Endothelial cell of hepatic sinusoid (primary cell): ENCODE measurements around the gene ABCA9.
"Not testable (repeated sequence)": the region's sequence is repeated elsewhere in the genome, so short reads cannot be mapped to it uniquely, and the experiment has no call there.

Source experiments
- in situ Hi-C: cut with HindIII; loops from 2 replicates; pipeline ENCODE4 v1.10.0; 2017; ENCODE audit warnings: low sequenced_read_pairs

ABCA9 gene

DNA sequence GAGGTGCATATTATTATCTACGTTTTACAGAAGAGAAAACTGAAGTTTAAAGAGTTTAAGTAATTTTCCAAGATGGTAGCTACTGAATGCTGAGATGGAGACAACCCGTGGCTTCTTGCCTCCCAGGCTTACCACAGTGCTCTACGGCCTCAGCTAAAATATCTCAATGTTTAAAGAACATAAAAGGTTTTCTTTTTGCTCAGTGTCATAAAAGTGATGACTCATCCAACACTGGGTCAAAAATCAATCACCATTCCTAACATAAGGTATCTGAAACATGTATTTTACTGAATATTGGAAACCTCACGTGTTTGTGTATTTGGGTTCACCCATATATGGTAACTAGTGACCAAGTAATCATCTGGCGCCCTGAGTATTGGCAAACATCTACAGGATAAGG, 18.4 kb downstream of the ABCA9 start:
- in situ Hi-C loops: no loop called here

DNA sequence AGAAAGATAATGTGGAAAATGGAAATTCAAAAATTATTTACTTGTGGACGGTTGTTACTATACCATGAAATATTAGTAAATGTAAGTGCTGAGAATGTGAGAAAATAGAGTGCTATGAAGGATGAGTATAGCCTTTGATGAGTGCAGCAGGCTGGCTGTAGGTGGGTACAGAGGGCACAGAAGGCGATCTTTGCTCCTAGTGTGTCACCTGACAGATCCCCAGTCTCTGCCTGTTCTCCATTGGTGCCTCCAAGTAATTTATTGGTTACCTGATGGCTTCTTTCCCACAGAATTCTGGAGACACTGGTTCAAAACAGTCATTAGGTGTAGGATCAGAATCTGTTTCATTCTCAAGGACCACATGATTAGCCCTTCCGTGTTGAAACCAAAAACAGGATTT, 28.9 kb downstream of the ABCA9 start:
- in situ Hi-C loops: no loop called here

GRCh38 chr17:69030169-69030568, 30.6 kb downstream of the ABCA9 start:
- in situ Hi-C loops: no loop called here

- in situ Hi-C loops: no loop called here
These were observed 42.0 kb downstream of the ABCA9 start for GRCh38 chr17:69018687-69019086.

- in situ Hi-C loops: no loop called here
These were observed 42.6 kb downstream of the ABCA9 start for GRCh38 chr17:69018022-69018615.

- in situ Hi-C loops: no loop called here
These were observed 45.1 kb downstream of the ABCA9 start for GRCh38 chr17:69015631-69016030.

- in situ Hi-C loops: no loop called here
These were observed 47.6 kb downstream of the ABCA9 start for GRCh38 chr17:69012895-69013805.

- in situ Hi-C loops: no loop called here
These were observed 50.8 kb downstream of the ABCA9 start for GRCh38 chr17:69009930-69010329.

- in situ Hi-C loops: not testable (repeated sequence)
These were observed 56.0 kb downstream of the ABCA9 start for GRCh38 chr17:69004759-69005158.

- in situ Hi-C loops: not testable (repeated sequence)
These were observed 61.0 kb downstream of the ABCA9 start for GRCh38 chr17:68999743-69000142.

DNA sequence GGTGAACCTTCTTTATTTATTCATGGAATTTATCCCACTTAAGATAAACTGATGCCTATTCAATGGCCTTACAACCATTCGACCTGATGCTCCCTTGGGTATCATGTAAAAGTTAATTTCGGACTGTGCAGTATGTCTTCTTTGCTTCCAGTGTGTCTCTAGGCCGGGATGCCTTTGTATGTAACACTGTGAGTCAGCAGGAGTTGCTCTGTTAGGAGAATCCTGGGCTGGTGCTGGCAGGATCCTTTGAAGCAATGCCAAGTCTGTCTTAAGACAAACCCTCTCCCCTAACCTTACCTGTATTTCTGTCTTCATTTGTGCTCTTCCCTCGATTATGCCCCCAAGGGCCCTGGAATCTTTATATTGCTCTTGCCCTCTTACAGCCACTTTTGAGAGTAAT, 67.6 kb downstream of the ABCA9 start:
- in situ Hi-C loops: loop anchor here (5.0 kb wide), 1 partner anchor 51 kb away; no protein-coding TSS in a partner anchor

DNA sequence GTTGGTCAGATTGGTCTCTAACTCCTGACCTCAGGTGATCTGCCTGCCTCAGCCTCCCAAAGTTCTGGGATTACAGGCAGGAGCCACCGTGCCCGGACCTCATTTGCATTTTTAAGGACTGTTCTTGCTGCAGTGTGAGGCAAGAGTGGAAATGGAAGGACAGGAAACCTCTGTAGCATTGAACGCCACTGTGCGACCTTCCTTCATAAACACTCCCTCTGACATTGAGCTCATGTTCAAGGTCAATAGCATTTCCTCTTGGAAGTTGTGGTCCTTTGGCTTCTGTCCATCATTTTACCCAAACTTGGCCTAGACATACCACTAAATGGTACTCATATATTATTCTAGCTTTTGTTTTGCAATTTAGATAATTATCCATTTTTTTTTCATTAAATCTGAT, 72.8 kb downstream of the ABCA9 start:
- in situ Hi-C loops: no loop called here

DNA sequence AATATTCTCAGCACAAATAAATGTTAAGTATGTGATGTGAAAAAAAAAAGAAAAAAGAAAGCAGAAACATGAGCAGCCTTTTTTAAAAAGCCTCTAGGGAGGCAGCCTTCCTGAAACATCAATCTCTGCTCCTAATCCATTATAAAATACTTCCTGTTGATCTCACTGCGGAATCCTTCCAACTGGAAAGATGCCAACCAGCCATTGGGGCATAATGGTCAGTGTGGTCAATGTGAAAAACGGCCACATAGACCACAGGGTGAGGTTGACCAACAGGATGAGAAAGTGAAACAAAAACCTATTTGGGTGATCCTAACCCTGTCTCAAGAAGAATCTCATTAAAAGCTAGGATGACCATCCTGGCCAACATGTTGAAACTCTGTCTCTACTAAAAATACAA, 79.4 kb downstream of the ABCA9 start:
- in situ Hi-C loops: no loop called here

GRCh38 chr17:68973098-68973846, 87.5 kb downstream of the ABCA9 start:
- in situ Hi-C loops: no loop called here

DNA sequence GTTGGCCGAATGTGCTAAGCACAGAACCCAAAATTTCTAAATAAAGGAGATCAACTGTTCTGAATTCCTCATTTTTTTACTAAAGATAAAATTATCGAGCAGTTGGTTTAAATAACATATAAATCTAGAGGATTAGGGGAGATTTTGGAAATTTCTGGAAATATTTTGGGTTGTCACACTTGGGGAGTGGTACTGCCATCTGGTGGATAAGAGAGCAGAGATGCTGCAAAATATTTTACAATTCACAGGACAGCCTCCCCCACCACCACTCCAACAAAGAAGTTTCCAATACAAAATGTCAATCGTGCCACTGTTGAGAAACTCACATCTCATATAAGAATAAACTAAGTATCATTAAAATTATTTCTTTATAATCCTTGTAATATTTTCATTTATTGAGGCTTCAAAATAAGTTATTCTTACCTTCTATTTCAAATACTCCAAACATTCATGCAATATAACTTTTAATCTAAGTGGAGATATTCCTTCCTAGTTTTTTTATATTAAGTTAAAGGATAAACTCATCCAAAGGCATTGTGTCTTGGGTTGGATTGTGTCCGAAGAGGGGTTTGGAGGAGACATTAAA, 88.5 kb downstream of the ABCA9 start:
- in situ Hi-C loops: no loop called here

- in situ Hi-C loops: no loop called here
These were observed 91.6 kb downstream of the ABCA9 start for GRCh38 chr17:68969101-68969500.

DNA sequence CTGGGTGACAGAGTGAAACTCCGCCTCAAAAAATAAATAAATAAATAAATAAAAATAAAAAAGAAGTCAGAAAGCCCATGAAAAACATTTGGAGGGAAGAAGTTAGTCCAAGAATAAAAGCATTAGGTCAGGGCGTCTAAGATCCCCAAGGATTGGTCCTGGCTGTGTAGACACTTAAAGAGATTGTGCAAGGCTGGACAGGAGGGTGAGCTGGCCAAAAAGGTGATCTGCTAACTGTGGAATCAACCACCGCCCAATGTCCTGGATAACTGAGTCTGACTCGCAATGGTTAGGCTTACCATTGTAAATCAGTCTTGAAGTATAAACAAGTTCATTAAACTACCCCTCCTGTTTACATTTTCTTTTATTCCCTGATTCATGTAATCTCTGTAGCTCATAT, 96.8 kb downstream of the ABCA9 start:
- in situ Hi-C loops: no loop called here

DNA sequence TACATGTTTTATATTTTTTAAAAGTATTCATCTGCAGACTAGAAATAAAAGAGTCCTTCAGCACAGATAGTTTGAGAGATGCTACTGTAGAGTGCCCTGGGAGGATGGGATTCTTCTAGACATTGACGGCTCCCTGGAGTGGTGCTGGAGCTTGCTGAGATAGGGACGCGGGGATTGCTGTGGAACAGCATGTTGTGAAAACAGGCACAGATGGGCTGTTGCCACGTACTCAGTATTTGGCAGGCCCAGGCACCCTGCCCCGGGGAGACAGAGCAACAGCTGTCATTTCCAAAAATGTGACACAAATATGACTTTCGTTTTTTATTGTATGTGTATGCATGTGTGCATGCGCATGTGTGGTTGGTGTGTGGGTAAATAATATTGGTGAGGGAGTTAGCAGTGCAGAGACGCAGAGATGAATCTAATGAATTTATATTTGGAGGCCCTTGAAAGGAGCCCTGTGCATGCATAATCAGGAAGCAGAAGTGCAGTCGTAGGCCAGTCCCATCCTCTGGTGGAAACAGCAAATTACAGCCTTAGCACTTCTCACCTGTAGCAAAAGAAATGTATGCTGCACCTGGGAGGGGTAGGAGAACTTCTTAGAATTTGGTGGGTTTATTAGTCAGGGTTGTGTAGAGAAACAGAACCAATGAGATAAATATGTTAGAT, 99.4 kb downstream of the ABCA9 start:
- in situ Hi-C loops: no loop called here

DNA sequence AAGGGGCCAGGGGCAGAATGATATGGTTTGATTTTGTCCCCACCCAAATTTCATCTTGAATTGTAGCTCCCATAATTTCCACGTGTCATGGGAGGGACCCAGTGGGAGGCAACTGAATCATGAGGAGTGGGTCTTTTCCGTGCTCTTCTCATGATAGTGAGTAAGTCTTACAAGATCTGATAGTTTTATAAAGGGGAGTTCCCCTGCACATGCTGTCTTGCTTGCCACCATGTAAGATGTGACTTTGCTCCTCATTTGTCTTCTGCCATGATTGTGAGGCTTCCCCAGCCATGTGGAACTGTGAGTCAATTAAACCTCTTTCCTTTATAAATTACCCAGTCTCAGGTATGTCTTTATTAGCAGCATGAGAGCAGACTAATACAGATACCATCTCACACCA, 101.6 kb downstream of the ABCA9 start:
- in situ Hi-C loops: not testable (repeated sequence)

DNA sequence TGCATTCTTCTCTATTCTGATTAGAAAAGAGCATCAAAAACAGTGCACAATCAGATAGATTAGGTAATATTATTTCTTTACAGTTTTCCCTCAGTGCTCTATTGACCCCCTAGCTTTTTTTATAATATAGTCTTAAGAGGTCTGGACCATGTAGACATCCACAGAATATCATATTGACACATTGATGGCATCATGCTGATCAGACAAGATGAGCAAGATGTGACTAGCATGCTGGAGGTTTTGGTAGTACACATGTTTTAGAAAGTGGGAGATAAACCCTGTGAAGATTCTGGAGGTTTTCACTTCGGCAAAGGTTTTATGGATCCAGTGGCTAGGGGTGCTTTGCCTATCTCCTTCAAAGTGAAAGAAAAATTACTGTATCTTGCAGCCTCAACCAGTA, 102.8 kb downstream of the ABCA9 start:
- in situ Hi-C loops: no loop called here
